ENCODE measurements around the gene SLC25A27. TPM values are rescaled to one million over a fixed set of nuclear protein-coding genes. Genes with fewer than 3 reads are reported as not detected.

Gene SLC25A27
- total and polyA plus RNA-seq, 7 experiments from 2014 or later: 0.48 to 5.7 (median 1.8) TPM; not detected in 2

- peaks cover 0 to 5% of the 10 kb centered on the region in 2 donors for H3K27me3 ChIP-seq (ENCODE audit: control insufficient read depth in 2 of 2, insufficient read depth in 2 of 2, low read length in 2 of 2)
- H3K4me3 ChIP-seq (ENCODE audit: low read length): no peak overlapping the region
- no peaks in the 10 kb centered on the region for H3K9me3 ChIP-seq (ENCODE audit: control insufficient read depth in 2 of 3, low read length in 3 of 3)
- no peaks in the 10 kb centered on the region for H3K4me1 ChIP-seq (ENCODE audit: control insufficient read depth in 2 of 2, insufficient read depth in 2 of 2, low read length in 2 of 2)
- Mint-ChIP-seq H3K4me1 (no peaks in the 10 kb centered on the region), H3K4me3 (no peak overlapping the region), H3K9me3 (peaks cover 0 to 3% (median 0%) of the 10 kb centered on the region in 11 donors), H3K27me3 (peaks cover 3 to 18% (median 5%) of the 10 kb centered on the region in 5 donors), H3K27ac (no peak overlapping the region), H3K36me3 (no peaks in the 10 kb centered on the region)
- H3K27ac ChIP-seq (ENCODE audit: low read depth, low read length): no peak overlapping the region
- intact Hi-C loops (cut with micrococcal nuclease): no loop called here
- POLR2A ChIA-PET: no interaction called here
- ATAC-seq (no peak), DNase-seq (no peak)
- CTCF ChIA-PET: no interaction called here
- H3K36me3 ChIP-seq (ENCODE audit: control insufficient read depth in 2 of 3, insufficient read depth in 3 of 3, low read length in 3 of 3): no peaks in the 10 kb centered on the region
Measured at GRCh38 chr6:46688117-46688965, 35.6 kb downstream of the SLC25A27 start.

- Mint-ChIP-seq H3K36me3 (no peaks in the 10 kb centered on the region), H3K4me3 (no peak overlapping the region), H3K27me3 (peaks cover 3 to 24% (median 10%) of the 10 kb centered on the region in 5 donors), H3K9me3 (peaks cover 0 to 4% (median 0%) of the 10 kb centered on the region in 11 donors), H3K4me1 (no peaks in the 10 kb centered on the region), H3K27ac (no peak overlapping the region)
- intact Hi-C loops (cut with micrococcal nuclease): no loop called here
- Histone ChIP-seq H3K36me3 (ENCODE audit: control insufficient read depth in 2 of 3, insufficient read depth in 3 of 3, low read length in 3 of 3) (no peaks in the 10 kb centered on the region), H3K4me3 (ENCODE audit: low read length) (no peak overlapping the region), H3K4me1 (ENCODE audit: control insufficient read depth in 2 of 2, insufficient read depth in 2 of 2, low read length in 2 of 2) (no peaks in the 10 kb centered on the region), H3K9me3 (ENCODE audit: control insufficient read depth in 2 of 3, low read length in 3 of 3) (no peaks in the 10 kb centered on the region), H3K27ac (ENCODE audit: low read depth, low read length) (no peak overlapping the region), H3K27me3 (ENCODE audit: control insufficient read depth in 2 of 2, insufficient read depth in 2 of 2, low read length in 2 of 2) (peaks cover 0 to 5% of the 10 kb centered on the region in 2 donors)
- DNase-seq (no peak), ATAC-seq (no peak)
- CTCF ChIA-PET: no interaction called here
- POLR2A ChIA-PET: no interaction called here
Measured at GRCh38 chr6:46688966-46689335, 36.2 kb downstream of the SLC25A27 start.

- no peak for ATAC-seq
- no peaks in the 10 kb centered on the region for H3K9me3 ChIP-seq (ENCODE audit: control insufficient read depth in 2 of 3, low read length in 3 of 3)
- peaks cover 0 to 5% of the 10 kb centered on the region in 2 donors for H3K27me3 ChIP-seq (ENCODE audit: control insufficient read depth in 2 of 2, insufficient read depth in 2 of 2, low read length in 2 of 2)
- no peak overlapping the region for H3K4me3 ChIP-seq (ENCODE audit: low read length)
- no peak for DNase-seq
- Mint-ChIP-seq H3K9me3 (peaks cover 0 to 4% (median 0%) of the 10 kb centered on the region in 11 donors), H3K4me1 (no peaks in the 10 kb centered on the region), H3K4me3 (no peak overlapping the region), H3K36me3 (no peaks in the 10 kb centered on the region), H3K27ac (no peak overlapping the region), H3K27me3 (peaks cover 3 to 25% (median 10%) of the 10 kb centered on the region in 5 donors)
- intact Hi-C loops (cut with micrococcal nuclease): no loop called here
- POLR2A ChIA-PET: no interaction called here
- no peaks in the 10 kb centered on the region for H3K36me3 ChIP-seq (ENCODE audit: control insufficient read depth in 2 of 3, insufficient read depth in 3 of 3, low read length in 3 of 3)
- H3K4me1 ChIP-seq (ENCODE audit: control insufficient read depth in 2 of 2, insufficient read depth in 2 of 2, low read length in 2 of 2): no peaks in the 10 kb centered on the region
- CTCF ChIA-PET: interaction anchor here (1.3 kb wide), 1 partner anchor 11 kb away, joined by 3 read pairs; no protein-coding TSS in a partner anchor
- H3K27ac ChIP-seq (ENCODE audit: low read depth, low read length): no peak overlapping the region
Measured at GRCh38 chr6:46689657-46690056, 36.9 kb downstream of the SLC25A27 start.

GRCh38 chr6:46690141-46690755, 37.5 kb downstream of the SLC25A27 start:
- intact Hi-C loops (cut with micrococcal nuclease): no loop called here
- no peak overlapping the region for H3K4me3 ChIP-seq (ENCODE audit: low read length)
- H3K27me3 Mint-ChIP-seq: peaks cover 3 to 19% (median 10%) of the 10 kb centered on the region in 5 donors

GRCh38 chr6:46690911-46691451, 38.2 kb downstream of the SLC25A27 start:
- no peak overlapping the region for H3K4me3 ChIP-seq (ENCODE audit: low read length)
- intact Hi-C loops (cut with micrococcal nuclease): no loop called here
- H3K36me3 ChIP-seq (ENCODE audit: control insufficient read depth in 2 of 3, insufficient read depth in 3 of 3, low read length in 3 of 3): no peaks in the 10 kb centered on the region
- no peaks in the 10 kb centered on the region for H3K4me1 ChIP-seq (ENCODE audit: control insufficient read depth in 2 of 2, insufficient read depth in 2 of 2, low read length in 2 of 2)
- Mint-ChIP-seq H3K27me3 (peaks cover 6 to 26% (median 11%) of the 10 kb centered on the region in 5 donors), H3K4me3 (no peak overlapping the region), H3K9me3 (peaks cover 0 to 4% (median 0%) of the 10 kb centered on the region in 11 donors), H3K27ac (no peak overlapping the region), H3K4me1 (no peaks in the 10 kb centered on the region), H3K36me3 (no peaks in the 10 kb centered on the region)
- no peaks in the 10 kb centered on the region for H3K27me3 ChIP-seq (ENCODE audit: control insufficient read depth in 2 of 2, insufficient read depth in 2 of 2, low read length in 2 of 2)
- CTCF ChIA-PET: interaction anchor here (1.3 kb wide), 1 partner anchor 10 kb away, joined by 3 read pairs; no protein-coding TSS in a partner anchor
- no peaks in the 10 kb centered on the region for H3K9me3 ChIP-seq (ENCODE audit: control insufficient read depth in 2 of 3, low read length in 3 of 3)
- ATAC-seq (no peak), DNase-seq (no peak)
- POLR2A ChIA-PET: no interaction called here
- no peak overlapping the region for H3K27ac ChIP-seq (ENCODE audit: low read depth, low read length)

More at GRCh38 chr6:46690141-46690755, 37.5 kb downstream of the SLC25A27 start:
- POLR2A ChIA-PET: no interaction called here
- no peak overlapping the region for H3K27ac ChIP-seq (ENCODE audit: low read depth, low read length)
- H3K36me3 ChIP-seq (ENCODE audit: control insufficient read depth in 2 of 3, insufficient read depth in 3 of 3, low read length in 3 of 3): no peaks in the 10 kb centered on the region
- no peak for DNase-seq
- H3K27me3 ChIP-seq (ENCODE audit: control insufficient read depth in 2 of 2, insufficient read depth in 2 of 2, low read length in 2 of 2): peaks cover 0 to under 1% of the 10 kb centered on the region in 2 donors
- Mint-ChIP-seq H3K36me3 (no peaks in the 10 kb centered on the region), H3K4me3 (no peak overlapping the region), H3K4me1 (no peaks in the 10 kb centered on the region), H3K27ac (no peak overlapping the region), H3K9me3 (peaks cover 0 to 4% (median 0%) of the 10 kb centered on the region in 11 donors)
- H3K9me3 ChIP-seq (ENCODE audit: control insufficient read depth in 2 of 3, low read length in 3 of 3): no peaks in the 10 kb centered on the region
- H3K4me1 ChIP-seq (ENCODE audit: control insufficient read depth in 2 of 2, insufficient read depth in 2 of 2, low read length in 2 of 2): no peaks in the 10 kb centered on the region
- CTCF ChIA-PET: interaction anchor here (1.3 kb wide), 1 partner anchor 10 kb away, joined by 3 read pairs; no protein-coding TSS in a partner anchor
- ATAC-seq: no peak

- Mint-ChIP-seq H3K9me3 (peaks cover 0 to 3% (median 0%) of the 10 kb centered on the region in 11 donors), H3K27ac (no peak overlapping the region), H3K4me1 (no peaks in the 10 kb centered on the region), H3K4me3 (no peak overlapping the region), H3K36me3 (no peaks in the 10 kb centered on the region), H3K27me3 (peaks cover 25 to 42% (median 31%) of the 10 kb centered on the region in 5 donors)
- ATAC-seq (no peak), DNase-seq (no peak)
- no peaks in the 10 kb centered on the region for H3K9me3 ChIP-seq (ENCODE audit: control insufficient read depth in 2 of 3, low read length in 3 of 3)
- H3K27me3 ChIP-seq (ENCODE audit: control insufficient read depth in 2 of 2, insufficient read depth in 2 of 2, low read length in 2 of 2): no peaks in the 10 kb centered on the region
- no peak overlapping the region for H3K4me3 ChIP-seq (ENCODE audit: low read length)
- no peaks in the 10 kb centered on the region for H3K4me1 ChIP-seq (ENCODE audit: control insufficient read depth in 2 of 2, insufficient read depth in 2 of 2, low read length in 2 of 2)
- no peak overlapping the region for H3K27ac ChIP-seq (ENCODE audit: low read depth, low read length)
- intact Hi-C loops (cut with micrococcal nuclease): no loop called here
- H3K36me3 ChIP-seq (ENCODE audit: control insufficient read depth in 2 of 3, insufficient read depth in 3 of 3, low read length in 3 of 3): no peaks in the 10 kb centered on the region
- ChIA-PET CTCF (no interaction called here), POLR2A (no interaction called here)
Measured at GRCh38 chr6:46699970-46700369, 47.2 kb downstream of the SLC25A27 start.
